ENCODE data around the gene LRFN2. TPM values are rescaled to one million over a fixed set of nuclear protein-coding genes. Genes with fewer than 3 reads are reported as not detected.

The LRFN2 gene
- total and polyA plus RNA-seq, 2 of the 8 experiments (the other 6 are each of a cell fraction or from before 2014, with no cell fraction given): 2.3 TPM

- Histone ChIP-seq H2BK20ac (ENCODE audit: low read length) (no peak overlapping the region), H2BK5ac (ENCODE audit: low read depth, low read length) (no peak overlapping the region), H2AFZ (ENCODE audit: low read length) (no peak overlapping the region), H3K27me3 (replicated peaks in 1 of 4; ENCODE audit: control insufficient read depth in 3 of 4, extremely low read depth in 1 of 4, insufficient read depth in 3 of 4, low read length in 3 of 4) (no peaks in the 10 kb centered on the region; a peak in 4 of 7 replicates), H3K56ac (replicated peaks; ENCODE audit: insufficient read length, low read depth, low read length) (no peak overlapping the region), H3K18ac (ENCODE audit: extremely low read depth, low read length) (no peak overlapping the region), H3K9ac (replicated peaks in 1 of 4; ENCODE audit: extremely low read depth in 1 of 4, low read depth in 3 of 4, low read length in 3 of 4) (no peak overlapping the region), H3K9me3 (ENCODE audit: insufficient read depth in 2 of 2, low read depth in 1 of 2, low read length in 1 of 2) (no peaks in the 10 kb centered on the region), H3K79me1 (ENCODE audit: low read depth, low read length) (no peaks in the 10 kb centered on the region), H3K23ac (ENCODE audit: insufficient read length) (no peak overlapping the region), H3K4me2 (ENCODE audit: insufficient read depth in 1 of 2, low read depth in 2 of 2, low read length in 2 of 2) (no peak overlapping the region), H4K91ac (replicated peaks; ENCODE audit: insufficient read length, low read length) (no peak overlapping the region), H3K14ac (ENCODE audit: insufficient read length) (no peak overlapping the region), H2BK120ac (replicated peaks; ENCODE audit: low read depth, low read length) (no peak overlapping the region), H2BK15ac (ENCODE audit: low read length) (no peak overlapping the region), H3K4ac (replicated peaks; ENCODE audit: insufficient read length, low read depth, low read length) (no peak overlapping the region), H3K23me2 (ENCODE audit: low read depth, low read length) (no peaks in the 10 kb centered on the region; the same call in 1 of the 2 replicates), H4K5ac (ENCODE audit: insufficient read length, low read depth, low read length) (no peak overlapping the region), H2AK5ac (ENCODE audit: low read depth, low read length) (no peak overlapping the region), H3K79me2 (ENCODE audit: control insufficient read depth in 1 of 2, insufficient read depth in 2 of 2, low read length in 2 of 2) (no peaks in the 10 kb centered on the region), H3K36me3 (ENCODE audit: control insufficient read depth in 2 of 4, insufficient read depth in 4 of 4, low read length in 3 of 4) (no peaks in the 10 kb centered on the region), H3K27ac (ENCODE audit: low read depth, low read length) (no peak overlapping the region), H2BK12ac (ENCODE audit: low read depth, low read length) (no peak overlapping the region), H3K4me3 (ENCODE audit: extremely low read depth in 1 of 4, insufficient read depth in 2 of 4, low read depth in 3 of 4, low read length in 4 of 4) (no peak overlapping the region), H3K4me1 (replicated peaks in 1 of 4; ENCODE audit: control insufficient read depth in 3 of 4, insufficient read depth in 4 of 4, low read length in 3 of 4) (peaks cover 0 to 11% (median 10%) of the 10 kb centered on the region in 4 experiments; a peak in 5 of 7 replicates), H4K20me1 (replicated peaks in 1 of 2; ENCODE audit: control insufficient read depth in 1 of 2, insufficient read depth in 2 of 2, low read length in 2 of 2) (peaks cover 0 to 2% of the 10 kb centered on the region in 2 experiments), H4K8ac (ENCODE audit: extremely low read depth, insufficient read depth, low read length) (no peak overlapping the region; the same call in 1 of the 2 replicates)
- whole genome bisulfite sequencing, 2 experiments (ENCODE audit: extremely low coverage in 1 of 2, insufficient coverage in 1 of 2, insufficient read length in 1 of 2, insufficient replicate concordance in 2 of 2, low coverage in 1 of 2, low lambda C conversion rate in 2 of 2, missing lambda C conversion rate in 1 of 2): 90% methylated on average over 6 of the region's 6 CpGs; no CpG with 5 or more reads in 1 of the 2 experiments
- TF ChIP-seq ZNF274 (IDR thresholded peaks at IDR 0.05; ENCODE audit: borderline replicate concordance, extremely low read depth, low read length) (no peak), HDAC6 (IDR thresholded peaks at IDR 0.05; ENCODE audit: low read depth, low read length) (no peak), SUZ12 (IDR thresholded peaks at IDR 0.05; ENCODE audit: low read length) (no peak), BCL11A (IDR thresholded peaks at IDR 0.05; ENCODE audit: low read depth in 2 of 2, low read length in 2 of 2) (no peak), USF2 (IDR thresholded peaks at IDR 0.05; ENCODE audit: low read length) (no peak), RNF2 (IDR thresholded peaks at IDR 0.05; ENCODE audit: borderline replicate concordance, low read depth, low read length, missing control alignments, poor library complexity, severe bottlenecking) (no peak)
- FAIRE-seq (no peak), DNase-seq (ENCODE audit: low read depth in 1 of 2, low spot score in 2 of 2) (no peak)
- CTCF ChIA-PET (ENCODE audit: partially characterized antibody): interaction anchor here (1.0 to 2.1 kb wide), 6 partner anchors 10 to 145 kb away, joined by 3 to 10 read pairs (median 4); no protein-coding TSS in a partner anchor
- POLR2A ChIA-PET (ENCODE audit: partially characterized antibody): no interaction called here
These were observed 114.1 kb downstream of the LRFN2 start for GRCh38 chr6:40473026-40473425.

All from H1 (cell line).